Uterus (tissue), 4 donors: ENCODE measurements around the gene CCDC158. TPM values are rescaled to one million over a fixed set of nuclear protein-coding genes. Genes with fewer than 3 reads are reported as not detected.
"Not testable (repeated sequence)": the region's sequence is repeated elsewhere in the genome, so short reads cannot be mapped to it uniquely, and the experiment has no call there.

Source experiments
- DNase-seq, 2 donors: peaks; one replicate each; pipeline ENCODE4 v3.0.0-alpha.2; 2019 to 2020
- H3K27ac ChIP-seq, 2 donors: fragments of 200-600 bp; sonication (generic); 1 replicate in 1 of 2; 2 replicates in 1 of 2; pipeline ENCODE4 v1.5.1; 2016 to 2018
- H3K27me3 ChIP-seq, 2 donors: fragments of 200-600 bp; sonication (generic); one replicate each; pipeline ENCODE4 v1.5.1; 2018 to 2019; ENCODE audit warnings: control low read depth in 1 of 2
- H3K36me3 ChIP-seq, 2 donors: fragments of 200-600 bp; sonication (generic); one replicate each; pipeline ENCODE4 v1.5.1; 2019; ENCODE audit warnings: control low read depth in 1 of 2
- H3K4me1 ChIP-seq, 2 donors: fragments of 200-600 bp; sonication (generic); one replicate each; pipeline ENCODE4 v1.5.1; 2018 to 2019; ENCODE audit warnings: control low read depth in 1 of 2
- H3K4me3 ChIP-seq, 2 donors: fragments of 200-600 bp; sonication (generic); 1 replicate in 1 of 2; 2 replicates in 1 of 2; pipeline ENCODE4 v1.5.1; 2018 to 2019; ENCODE audit warnings: mild to moderate bottlenecking in 1 of 2
- H3K9me3 ChIP-seq, 2 donors: fragments of 200-600 bp; sonication (generic); one replicate each; pipeline ENCODE4 v1.5.1; 2019; ENCODE audit warnings: control low read depth in 1 of 2
- POLR2A ChIP-seq, 2 donors: fragments of 450-650 bp; IDR thresholded peaks; one replicate each; pipeline ENCODE4 v1.6.1; 2016; ENCODE audit warnings: antibody characterized with exemption in 2 of 2, mild to moderate bottlenecking in 1 of 2, moderate library complexity in 1 of 2
- intact Hi-C: fragments of 100-400 bp; cut with DNase I; formaldehyde crosslinking; loops from one replicate; pipeline ENCODE4 v1.15.1; 2023; ENCODE audit warnings: low total_unique reads
- total RNA-seq, 4 donors: library from RNA; depleted of rRNA in 3 of 4; stranded (reverse); fragments of >200 nt in 3 of 4; gene quantifications; one replicate each; pipeline versions ENCODE4 v1.1.0 to v1.2.4, GENCODE V29; 2014 to 2023
- TF ChIP-seq, protein P1 (sequence below), 4 experiments: fragments of 200-600 bp in 2 of 4; fragments of 450-650 bp in 2 of 4; sonication (generic) in 2 of 4; IDR thresholded peaks; one replicate each; pipeline ENCODE4 v1.5.1; 2016 to 2019; ENCODE audit warnings: antibody characterized with exemption in 4 of 4, mild to moderate bottlenecking in 2 of 4, moderate library complexity in 1 of 4
- donor health status: DM: yes; HTN: yes; CAD: no.

CCDC158 gene
- total RNA-seq, 4 donors from 2014 or later, result under 0.01 to 2.2 (median 0.34) TPM; not detected in 1

DNA sequence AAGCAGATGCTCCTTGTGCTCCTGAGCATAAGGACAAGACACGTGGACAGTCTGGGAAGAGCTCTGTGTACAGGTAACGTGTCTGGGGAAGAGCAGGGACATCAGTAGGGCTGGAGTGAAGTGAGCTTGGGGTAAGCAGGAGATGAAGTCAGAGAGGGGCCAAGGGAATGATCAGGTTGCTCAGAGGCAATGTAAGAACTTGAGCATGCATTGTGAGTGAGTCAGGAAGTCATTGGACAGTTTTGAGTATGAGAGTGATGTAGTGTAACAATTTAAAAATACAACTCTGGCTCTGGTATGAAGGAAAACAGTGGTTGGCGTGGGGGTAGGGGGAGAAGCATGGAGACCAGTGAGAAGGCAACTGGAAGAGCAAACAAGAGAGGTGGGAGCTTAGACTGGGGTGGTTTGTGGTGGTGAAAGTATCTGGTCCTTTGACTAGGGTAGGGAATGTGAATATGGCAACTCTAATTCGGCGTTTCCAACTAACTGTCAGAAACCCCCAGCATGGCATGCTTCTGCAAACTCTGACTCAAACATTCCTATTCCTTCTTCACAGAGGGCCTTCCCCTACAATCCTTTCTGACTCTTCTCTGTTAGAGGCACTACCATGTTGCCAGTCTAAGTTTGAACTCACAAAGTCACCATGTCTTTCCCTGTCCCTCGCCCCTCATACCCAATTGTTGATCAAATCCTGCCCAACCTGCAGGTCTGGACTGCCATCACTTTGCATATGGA lies 57.2 kb downstream of the CCDC158 start:
- DNase-seq, result no peak
- intact Hi-C loops, result no loop called here
- Histone ChIP-seq H3K27me3 (no peaks in the 10 kb centered on the region), H3K9me3 (no peaks in the 10 kb centered on the region), H3K4me3 (no peak overlapping the region), H3K27ac (no peak overlapping the region), H3K36me3 (no peaks in the 10 kb centered on the region), H3K4me1 (no peaks in the 10 kb centered on the region)
- TF ChIP-seq POLR2A (IDR thresholded peaks at IDR 0.05), result no peak
- TF ChIP-seq, protein P1, sequence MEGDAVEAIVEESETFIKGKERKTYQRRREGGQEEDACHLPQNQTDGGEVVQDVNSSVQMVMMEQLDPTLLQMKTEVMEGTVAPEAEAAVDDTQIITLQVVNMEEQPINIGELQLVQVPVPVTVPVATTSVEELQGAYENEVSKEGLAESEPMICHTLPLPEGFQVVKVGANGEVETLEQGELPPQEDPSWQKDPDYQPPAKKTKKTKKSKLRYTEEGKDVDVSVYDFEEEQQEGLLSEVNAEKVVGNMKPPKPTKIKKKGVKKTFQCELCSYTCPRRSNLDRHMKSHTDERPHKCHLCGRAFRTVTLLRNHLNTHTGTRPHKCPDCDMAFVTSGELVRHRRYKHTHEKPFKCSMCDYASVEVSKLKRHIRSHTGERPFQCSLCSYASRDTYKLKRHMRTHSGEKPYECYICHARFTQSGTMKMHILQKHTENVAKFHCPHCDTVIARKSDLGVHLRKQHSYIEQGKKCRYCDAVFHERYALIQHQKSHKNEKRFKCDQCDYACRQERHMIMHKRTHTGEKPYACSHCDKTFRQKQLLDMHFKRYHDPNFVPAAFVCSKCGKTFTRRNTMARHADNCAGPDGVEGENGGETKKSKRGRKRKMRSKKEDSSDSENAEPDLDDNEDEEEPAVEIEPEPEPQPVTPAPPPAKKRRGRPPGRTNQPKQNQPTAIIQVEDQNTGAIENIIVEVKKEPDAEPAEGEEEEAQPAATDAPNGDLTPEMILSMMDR (IDR thresholded peaks at IDR 0.05), result no peak

DNA sequence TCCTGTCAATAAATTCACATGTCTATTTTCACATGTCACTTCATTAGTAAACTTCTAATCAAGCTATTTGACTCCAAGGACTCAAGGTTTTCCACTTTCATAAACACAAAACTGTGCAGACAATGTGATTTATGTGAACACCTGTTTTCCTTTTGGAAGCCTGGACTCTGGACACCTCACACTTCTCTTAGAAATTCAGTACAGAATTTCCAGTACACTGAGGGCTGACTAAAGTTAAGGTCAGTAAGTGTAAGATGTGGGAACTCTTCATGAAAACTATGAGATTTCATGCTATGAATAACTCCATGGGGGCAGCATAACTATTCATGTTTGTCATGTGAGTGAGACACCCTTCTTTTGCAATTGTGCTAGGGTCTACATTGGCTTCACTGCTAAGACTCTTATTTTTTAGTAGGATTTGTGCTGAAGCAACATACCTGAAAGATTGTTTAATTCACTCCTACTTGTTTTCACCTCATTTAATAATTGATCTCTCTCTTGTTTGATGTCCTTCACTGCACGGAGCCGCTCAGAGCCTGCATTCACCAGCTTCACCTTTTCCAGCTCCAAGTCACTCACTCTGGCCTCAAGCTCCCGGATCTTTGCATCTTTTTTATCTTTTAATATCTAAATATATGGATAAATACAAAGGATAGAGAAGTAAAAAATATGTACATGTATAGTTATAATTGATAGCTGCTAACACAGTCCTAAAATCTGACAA lies 59.1 kb downstream of the CCDC158 start:
- Histone ChIP-seq H3K27me3 (no peaks in the 10 kb centered on the region), H3K36me3 (no peaks in the 10 kb centered on the region), H3K4me3 (no peak overlapping the region), H3K27ac (no peak overlapping the region), H3K9me3 (no peaks in the 10 kb centered on the region), H3K4me1 (no peaks in the 10 kb centered on the region)
- TF ChIP-seq POLR2A (IDR thresholded peaks at IDR 0.05), result no peak
- TF ChIP-seq, protein P1 (IDR thresholded peaks at IDR 0.05), result no peak
- DNase-seq, result no peak
- intact Hi-C loops, result no loop called here

DNA sequence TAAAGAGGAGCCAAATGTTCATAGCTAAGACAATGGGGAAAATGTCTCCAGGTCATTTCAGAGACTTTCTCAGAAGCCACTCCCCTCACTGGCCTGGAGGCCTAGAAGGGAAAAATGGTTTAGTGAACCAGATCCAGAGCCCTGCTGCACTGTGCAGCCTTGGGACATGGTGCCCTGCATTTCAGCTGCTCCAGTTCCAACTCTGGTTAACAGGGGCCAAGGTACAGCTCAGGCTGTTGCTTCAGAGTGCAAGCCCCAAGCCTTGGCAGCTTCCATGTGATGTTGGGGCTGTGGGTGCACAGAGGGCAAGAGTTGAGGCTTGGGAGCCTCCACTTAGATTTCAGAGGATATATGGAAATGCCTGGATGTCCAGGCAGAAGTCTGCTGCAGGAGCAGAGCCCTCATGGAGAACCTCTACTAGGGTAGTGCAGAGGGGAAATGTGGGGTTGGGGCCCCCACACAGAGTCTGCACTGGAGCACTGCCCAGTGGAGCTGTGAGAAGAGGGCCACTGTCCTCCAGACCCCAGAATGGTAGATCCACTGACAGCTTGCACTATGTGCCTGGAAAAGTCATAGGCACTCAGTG lies 61.0 kb downstream of the CCDC158 start:
- H3K4me3 ChIP-seq, H3K4me1 ChIP-seq, H3K36me3 ChIP-seq, H3K9me3 ChIP-seq, H3K27ac ChIP-seq, intact Hi-C loops, DNase-seq, H3K27me3 ChIP-seq: not testable (repeated sequence)

DNA sequence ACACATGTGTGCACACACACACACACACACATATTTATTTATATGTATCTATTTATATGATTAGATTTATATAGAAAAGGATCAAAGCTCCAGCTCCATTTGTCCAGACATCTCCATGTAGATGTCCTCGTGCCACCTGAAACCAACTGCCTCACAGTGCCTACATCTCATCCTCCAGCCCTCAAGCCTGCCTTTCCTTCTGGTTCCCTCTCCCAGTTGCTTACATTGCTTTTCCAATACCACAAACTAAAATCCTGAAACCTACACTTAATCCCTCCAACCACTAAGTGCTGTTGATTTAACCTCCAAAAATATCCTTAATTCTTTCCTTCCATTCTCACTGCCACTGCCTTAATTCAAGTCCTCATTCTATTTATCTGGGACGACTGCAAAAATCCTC lies 63.0 kb downstream of the CCDC158 start:
- Histone ChIP-seq H3K9me3 (no peaks in the 10 kb centered on the region), H3K36me3 (no peaks in the 10 kb centered on the region), H3K4me1 (no peaks in the 10 kb centered on the region), H3K4me3 (no peak overlapping the region), H3K27ac (no peak overlapping the region), H3K27me3 (no peaks in the 10 kb centered on the region)
- TF ChIP-seq, protein P1 (IDR thresholded peaks at IDR 0.05), result no peak
- no peak for TF ChIP-seq POLR2A (IDR thresholded peaks at IDR 0.05)
- no peak for DNase-seq
- intact Hi-C loops, result no loop called here

DNA sequence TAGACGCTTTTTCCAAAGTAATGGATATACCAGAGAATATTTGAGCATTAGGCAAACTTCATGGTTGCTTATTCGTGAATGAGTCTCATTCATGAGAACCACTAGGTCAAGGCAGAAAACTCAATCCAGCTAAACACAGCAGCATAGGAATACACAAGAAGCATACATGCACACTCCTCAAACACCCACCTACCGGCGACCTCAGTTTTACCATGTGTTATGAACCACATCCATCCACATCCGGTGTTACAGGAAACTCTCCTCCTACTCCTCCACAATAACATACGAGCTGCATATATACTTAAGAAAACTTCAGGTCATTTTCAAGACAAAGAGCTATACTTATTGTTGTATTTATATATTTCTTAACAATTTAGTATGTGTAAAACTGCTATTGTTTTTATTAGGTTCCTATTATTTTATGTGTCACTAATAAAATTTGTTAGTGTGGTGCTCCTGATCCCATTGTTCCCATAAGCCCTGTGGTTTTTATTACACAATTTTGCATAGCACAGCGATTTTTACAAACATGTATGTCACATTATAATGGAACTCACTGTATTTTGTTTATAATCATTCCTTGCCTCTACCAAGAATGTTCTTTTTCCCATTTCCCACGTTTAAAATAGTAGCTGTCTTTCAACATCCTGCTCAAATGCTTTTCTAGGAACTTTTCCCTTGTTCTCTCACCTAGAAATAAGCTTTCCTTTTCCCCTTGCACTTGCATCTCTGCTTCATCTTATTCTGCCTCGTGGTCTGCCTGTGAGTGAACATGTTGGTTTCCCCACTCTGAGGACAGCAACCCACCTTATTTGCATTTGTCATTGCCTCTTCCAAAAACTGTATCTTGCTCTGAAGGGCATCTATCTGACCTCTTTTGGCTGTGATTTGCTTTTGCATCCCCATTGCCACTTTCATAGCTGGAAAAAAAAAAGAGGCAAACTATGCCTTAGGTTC lies 66.1 kb downstream of the CCDC158 start:
- intact Hi-C loops, result no loop called here
- no peak for TF ChIP-seq POLR2A (IDR thresholded peaks at IDR 0.05)
- TF ChIP-seq, protein P1 (IDR thresholded peaks at IDR 0.05), result no peak

More for the DNA sequence above, 66.1 kb downstream of the CCDC158 start:
- Histone ChIP-seq H3K9me3 (no peaks in the 10 kb centered on the region), H3K4me3 (no peak overlapping the region), H3K36me3 (no peaks in the 10 kb centered on the region), H3K27me3 (no peaks in the 10 kb centered on the region), H3K4me1 (no peaks in the 10 kb centered on the region), H3K27ac (no peak overlapping the region)
- no peak for DNase-seq
